ENCODE measurements around the gene SDS.

SDS gene

DNA sequence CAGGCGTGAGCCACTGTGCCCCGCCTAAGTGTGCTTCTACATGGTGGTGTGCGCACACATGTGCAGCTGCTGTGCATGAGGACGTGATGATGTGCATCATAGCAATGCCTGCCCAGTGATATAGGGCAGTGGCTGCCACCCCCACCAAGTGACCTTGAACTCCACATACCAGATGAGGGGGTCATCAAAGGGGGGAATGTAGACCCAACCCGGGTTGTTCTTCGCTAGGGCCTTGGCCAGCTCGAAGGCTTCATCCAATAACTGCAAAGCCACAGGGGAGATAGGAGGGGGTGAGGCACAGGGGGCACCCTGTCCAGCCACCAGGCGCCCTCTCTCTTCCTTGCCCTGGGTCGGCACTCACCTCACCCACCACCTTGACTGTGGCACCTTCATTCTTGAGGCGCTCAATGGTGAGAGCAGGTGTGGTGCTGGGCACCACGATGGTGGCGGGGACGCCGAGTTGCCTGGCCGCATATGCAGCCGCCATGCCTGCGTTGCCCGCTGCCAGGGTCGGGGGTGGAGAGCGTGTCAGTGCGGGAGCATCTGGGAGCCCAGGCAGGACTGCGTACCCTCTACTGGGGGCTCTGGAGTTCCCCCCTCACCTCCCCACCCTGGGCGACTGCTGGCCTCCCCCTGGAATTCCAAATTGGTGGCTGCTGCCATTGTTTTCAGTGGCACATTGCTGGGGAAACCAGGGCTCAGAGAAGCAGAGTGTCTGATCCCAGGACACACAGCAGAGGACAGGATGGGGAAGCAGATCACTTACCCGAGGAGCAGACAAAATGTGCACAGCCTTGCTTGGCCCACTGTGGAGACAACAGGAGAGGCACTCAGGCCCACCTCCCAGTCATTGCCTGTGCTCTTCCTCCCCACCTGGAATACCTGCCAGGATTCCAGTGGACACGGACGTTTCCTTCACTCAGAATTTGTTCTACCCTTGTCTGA is 5.1 kb downstream of the SDS start:
- no peak for DNase-seq (ENCODE audit: low read depth)

DNA sequence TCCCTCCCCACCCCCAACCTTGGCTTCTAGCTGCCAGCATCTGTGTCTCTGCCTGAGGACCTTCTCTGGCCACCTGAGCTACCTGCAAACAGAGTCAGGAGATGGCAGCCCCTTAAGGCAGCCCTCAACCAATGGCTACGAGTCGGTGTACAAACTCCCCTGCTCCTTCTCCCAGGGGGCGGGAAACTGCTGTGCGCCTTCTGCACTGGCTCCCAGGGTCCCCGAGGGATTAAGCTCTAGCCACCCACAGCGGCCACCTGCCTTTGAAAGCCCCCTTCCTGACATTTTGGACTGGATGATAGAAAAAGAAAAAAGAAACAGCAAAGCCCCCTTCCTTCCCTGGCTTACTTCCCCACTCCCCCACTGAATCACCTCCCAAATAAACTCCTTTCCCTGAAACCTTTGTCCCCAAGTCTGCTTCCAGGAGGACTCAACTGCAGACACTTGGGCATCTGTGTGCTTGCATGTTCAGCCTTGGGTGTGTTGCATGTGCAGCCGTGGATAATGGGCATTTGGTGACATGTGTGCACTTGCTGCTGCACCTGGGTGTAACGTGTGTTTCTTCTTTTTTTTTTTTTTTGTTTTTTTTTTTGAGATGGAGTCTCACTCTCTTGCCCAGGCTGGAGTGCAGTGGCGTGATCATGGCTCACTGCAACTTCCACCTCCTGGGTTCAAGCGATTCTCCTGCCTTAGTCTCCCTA is 6.0 kb downstream of the SDS start:
- no peak for DNase-seq (ENCODE audit: low read depth)

DNA sequence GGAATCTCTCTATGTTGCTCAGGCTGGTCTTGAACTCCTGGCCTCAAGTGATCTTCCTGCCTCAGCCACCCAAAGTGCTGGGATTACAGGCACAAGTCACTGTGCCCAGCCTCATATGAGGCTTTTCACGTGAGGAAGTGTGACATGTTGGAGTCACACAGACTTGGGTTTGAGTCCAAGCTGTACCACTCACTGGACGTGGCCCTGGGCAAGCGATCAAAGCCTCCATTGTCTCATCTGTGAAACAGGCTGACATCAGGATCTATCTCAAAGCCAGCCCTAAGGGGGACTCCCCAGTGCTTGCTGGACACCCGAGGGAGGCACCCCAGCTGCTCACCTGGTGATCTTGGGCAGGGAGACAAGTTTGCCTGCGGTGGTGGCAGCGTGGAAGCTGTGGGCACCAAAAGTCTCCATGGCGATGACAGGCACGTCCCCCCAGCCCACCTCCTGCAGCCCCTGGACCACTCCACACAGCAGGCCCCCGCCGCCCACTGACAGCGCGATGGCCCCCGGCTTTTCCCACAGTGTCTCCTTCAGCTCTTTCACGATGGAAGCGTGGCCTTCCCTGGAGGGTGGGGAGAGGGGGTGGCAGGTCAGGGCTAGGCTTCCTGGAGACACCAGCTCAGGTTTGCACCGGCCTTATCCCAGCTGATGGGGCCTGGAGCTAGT is 6.7 kb downstream of the SDS start:
- no peak for DNase-seq (ENCODE audit: low read depth)

DNA sequence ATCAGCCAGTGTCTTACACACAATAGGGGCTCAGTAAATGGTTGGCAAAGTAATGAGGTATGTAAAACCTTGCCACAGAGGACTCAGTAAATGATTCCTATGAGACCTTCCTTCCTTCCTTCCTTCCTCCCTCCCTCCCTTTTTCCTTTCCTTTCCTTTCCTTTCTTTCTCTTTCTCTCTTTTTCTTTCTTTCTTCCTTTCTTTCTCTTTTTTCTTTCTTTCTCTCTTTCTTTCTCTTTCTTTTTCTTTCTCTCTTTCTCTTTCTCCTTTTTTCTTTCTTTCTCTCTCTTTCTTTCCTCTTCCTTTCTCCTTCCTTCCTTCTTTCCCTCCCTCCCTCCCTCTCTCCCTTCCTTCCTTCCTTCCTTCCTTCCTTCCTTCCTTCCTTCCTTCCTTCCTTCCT is 7.5 kb downstream of the SDS start:
- DNase-seq (ENCODE audit: low read depth): no peak

DNA sequence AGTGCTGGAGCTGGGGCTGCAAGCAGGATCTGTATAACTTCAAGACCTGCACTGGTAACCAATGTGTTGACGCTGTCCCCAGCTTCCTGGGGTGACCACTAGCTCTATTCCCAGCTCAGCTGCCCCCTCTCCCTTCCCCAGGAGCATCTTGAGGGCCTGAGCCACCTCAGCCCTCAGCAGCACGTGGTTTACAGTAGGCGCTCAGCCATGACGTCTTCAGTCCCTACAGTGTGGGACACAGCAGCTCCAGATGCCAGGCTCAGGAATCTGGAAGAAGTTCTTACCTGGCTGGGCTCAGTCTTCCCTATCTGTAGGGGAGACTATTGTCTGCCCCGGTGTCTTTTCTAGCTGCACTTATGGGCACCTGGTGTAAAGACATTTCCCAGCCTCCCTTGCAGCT is 8.6 kb downstream of the SDS start:
- DNase-seq (ENCODE audit: low read depth): no peak

DNA sequence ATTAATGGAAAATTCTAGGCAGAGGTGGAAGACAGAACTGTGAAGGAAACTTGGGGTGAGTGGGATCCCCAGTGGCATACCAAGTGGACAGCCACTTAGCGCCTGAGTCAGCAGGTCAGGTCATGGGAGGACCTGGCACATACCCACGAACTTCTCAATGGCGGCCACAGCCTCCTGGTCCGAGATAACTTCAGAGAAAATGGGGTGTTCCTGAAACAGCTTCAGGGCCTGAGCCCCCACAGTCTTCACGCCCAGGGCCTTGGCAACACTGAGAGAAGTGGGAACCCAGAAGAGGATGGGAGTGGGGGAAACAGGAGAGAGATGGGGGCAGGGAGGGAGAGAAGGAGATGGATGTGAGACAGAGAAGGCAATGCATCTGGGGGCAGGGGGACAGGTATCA is 9.9 kb downstream of the SDS start:
- DNase-seq (ENCODE audit: low read depth): no peak

DNA sequence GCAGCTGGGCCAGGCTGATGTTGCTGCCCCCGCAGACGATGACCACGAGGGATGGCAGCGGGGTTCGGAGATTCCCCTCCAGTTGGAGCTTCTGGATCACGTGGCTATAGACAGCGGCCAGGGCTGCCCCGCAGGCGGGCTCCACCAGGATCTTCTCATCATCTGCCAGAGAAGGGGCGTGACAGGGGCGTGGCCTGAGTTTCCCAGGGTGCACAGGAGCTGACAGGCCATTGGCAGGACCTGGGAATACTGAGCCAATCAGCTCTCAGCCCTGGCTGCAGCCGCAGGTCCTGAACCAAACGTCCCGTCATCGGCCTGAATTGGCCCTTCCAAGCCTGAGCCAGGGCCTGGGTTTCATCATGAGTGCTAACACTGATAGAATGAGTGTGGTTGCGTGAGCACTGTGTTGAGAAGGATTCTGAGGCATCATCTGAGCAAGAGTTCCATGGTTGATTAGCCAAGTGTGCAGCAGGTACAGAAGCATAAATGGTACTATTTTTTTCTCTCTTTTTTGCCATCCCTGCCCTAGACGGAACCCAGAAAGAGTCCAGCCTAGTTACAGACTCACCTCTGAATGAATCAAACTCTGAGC is 10.6 kb downstream of the SDS start:
- no peak for DNase-seq (ENCODE audit: low read depth)

DNA sequence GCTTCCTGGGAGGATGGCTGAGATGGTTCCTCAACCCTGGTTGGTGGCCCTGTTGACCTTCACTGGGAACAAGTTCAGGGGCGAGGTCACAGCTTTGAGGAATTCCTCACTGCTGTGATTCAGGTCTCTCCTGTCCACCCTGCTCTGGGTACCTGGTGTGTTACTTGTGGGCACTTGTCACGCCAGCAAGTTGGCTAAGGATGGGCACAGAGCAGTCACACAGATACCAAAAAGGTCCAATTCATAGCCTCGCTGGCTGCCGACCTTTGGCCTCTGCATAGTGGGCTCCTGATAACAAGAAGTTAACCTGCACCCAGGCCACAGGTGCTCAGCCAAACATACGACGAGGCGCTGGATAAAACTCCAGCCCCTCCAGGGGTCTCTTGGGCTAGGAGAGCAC is 11.2 kb downstream of the SDS start:
- no peak for DNase-seq (ENCODE audit: low read depth)

DNA sequence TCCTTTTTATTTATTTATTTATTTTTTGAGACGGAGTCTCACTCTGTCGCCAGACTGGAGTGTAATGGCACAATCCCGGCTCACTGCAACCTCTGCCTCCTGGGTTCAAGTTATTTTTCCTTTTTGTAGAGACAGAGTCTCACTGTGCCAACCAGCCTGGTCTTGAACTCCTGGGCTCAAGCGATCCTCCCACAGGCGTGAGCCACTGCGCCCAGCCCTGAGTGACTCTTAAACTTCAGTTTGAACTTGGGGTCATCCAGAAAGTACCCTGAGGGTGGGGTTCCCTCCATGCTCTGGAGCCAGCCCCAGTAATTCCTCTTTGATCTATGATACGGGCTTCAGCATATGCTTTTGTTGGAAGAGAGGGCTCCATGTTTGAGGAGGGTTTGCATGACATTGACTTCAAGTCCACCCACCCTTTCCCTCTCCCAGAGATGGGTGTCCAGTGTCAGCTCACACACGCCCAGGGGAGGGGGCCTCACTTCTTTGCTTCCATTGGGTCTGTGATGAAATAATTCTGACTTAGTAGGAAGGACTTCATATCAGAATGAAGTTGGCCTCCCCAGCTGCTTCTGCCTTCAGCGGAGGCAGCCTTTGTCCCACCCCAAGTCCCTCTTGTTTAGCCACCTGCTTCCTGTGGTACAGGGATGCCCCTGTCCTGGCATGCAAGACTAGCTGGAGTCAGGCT is 11.9 kb downstream of the SDS start:
- DNase-seq (ENCODE audit: low read depth): no peak

DNA sequence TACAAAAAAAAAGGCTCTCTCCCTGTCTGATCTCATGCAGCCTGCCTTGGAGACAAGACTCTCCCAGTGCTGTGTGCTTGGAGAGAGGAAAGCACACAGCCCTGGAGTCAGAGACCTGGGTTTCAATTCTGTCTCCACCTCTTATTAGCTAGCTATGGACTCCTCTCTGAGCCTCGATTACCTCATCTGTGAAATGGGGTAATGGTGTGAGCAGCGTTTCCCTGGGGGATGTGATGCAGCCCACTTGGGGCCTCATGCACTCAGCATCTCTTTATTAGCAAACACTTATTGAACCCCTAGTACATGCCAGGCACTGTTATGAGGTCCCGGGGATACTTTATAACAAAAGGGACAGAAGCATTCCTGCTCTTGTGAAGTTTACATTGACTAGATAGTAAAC is 12.5 kb downstream of the SDS start:
- DNase-seq (ENCODE audit: low read depth): no peak

DNA sequence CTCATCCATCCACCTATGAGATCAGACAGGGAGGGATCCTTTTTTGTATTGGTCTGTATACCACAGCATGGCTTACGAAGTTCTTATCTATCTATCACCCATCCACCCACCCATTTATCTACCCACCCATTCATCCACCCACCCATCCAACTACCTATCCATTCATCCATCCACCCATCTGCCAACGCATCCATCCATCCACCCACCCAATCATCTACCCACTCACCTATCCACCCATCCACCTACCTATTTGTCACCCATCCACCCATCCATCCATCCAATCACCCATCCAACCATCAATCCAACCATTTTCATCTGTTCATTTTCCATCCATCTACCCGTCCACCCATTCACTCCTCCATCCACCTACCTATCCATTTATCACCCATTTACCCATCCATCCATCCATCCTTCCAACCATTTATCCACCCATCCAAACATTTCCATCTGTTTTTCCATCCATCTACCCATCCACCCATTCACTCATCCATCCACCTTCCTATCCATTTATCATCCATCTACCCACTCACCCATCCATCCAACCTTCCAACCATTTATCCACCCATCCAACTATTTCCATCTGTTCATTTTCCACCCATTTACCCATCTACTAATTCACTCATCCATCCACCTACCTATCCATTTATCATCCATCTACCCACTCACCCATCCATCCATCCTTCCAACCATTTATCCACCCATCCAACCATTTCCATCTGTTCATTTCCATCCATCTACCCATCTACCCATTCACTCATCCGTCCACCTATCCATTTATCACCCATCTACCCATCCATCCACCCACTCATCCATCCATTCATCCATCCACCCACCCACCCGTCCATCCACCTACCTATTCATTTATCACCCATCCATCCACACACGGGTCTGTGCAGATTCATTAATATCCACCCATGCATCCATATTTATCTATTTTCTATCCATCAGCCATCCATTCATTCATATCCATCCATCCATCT is 13.3 kb downstream of the SDS start:
- no peak for DNase-seq (ENCODE audit: low read depth)

DNA sequence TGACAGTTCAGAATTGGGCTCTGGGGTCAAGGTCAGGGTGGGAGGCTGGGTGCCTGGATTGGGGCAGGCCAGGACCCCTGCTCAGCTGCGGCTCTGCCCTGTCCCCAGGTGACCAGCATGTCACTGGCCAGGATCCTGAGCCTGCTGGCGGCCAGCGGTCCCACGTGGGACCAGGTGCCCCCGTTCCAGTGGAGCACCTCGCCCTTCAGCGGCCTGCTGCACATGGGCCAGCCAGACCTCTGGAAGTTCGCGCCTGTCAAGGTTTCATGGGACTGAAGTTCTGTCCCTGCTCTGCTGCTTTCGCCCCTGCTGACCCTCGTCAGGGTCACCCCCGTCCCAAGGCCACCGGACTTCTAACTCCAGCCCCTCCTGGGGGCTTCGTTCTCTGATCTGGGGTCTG is 15.3 kb downstream of the SDS start:
- no peak for DNase-seq (ENCODE audit: low read depth)

DNA sequence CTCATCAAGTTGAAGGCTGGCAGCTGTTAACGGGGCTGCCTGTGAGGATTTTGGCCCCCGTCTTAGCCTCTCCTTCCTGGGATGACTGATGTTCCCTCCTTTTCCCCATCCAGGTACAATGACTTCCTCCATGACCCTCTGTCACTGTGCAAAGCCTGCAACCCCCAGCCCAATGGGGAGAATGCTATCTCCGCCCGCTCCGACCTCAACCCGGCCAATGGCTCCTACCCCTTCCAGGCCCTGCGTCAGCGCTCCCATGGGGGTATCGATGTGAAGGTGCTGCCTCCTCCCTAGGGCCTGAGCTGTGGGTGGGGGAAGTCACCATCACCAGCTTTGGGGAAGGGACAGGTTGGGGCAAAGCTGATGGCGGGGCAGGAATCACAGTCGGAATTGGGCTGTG is 16.1 kb downstream of the SDS start:
- no peak for DNase-seq (ENCODE audit: low read depth)

DNA sequence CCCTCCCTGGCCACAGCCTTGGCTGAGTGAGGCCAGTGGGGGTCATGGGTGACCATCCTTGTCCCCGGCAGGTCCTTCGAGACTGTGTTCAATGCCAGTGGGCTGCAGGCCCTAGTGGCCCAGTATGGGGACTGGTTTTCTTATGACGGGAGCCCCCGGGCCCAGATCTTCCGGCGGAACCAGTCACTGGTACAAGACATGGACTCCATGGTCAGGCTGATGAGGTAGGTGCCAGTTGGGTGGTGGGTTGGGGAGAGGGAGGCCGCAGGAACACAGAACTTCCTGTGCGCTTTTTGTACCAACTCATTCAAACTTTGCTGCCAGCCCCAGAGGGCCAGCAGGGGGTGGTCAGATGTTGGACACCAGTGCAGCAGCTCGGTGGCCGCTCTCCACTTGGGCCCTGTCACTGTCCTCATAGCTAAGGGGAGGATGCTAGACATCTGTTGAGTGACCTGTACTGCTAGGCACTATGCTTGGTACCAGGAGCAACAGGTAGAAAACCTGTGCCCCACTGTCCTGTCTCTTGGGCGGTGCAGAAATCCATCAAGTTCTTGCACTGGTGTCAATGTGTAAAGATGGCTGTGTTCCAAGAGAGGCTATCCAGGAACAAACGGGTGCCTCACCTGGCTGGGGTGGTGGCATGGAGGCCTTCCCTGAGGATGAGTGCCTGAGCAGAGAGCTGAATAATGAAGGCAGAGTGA is 16.7 kb downstream of the SDS start:
- DNase-seq (ENCODE audit: low read depth): no peak

DNA sequence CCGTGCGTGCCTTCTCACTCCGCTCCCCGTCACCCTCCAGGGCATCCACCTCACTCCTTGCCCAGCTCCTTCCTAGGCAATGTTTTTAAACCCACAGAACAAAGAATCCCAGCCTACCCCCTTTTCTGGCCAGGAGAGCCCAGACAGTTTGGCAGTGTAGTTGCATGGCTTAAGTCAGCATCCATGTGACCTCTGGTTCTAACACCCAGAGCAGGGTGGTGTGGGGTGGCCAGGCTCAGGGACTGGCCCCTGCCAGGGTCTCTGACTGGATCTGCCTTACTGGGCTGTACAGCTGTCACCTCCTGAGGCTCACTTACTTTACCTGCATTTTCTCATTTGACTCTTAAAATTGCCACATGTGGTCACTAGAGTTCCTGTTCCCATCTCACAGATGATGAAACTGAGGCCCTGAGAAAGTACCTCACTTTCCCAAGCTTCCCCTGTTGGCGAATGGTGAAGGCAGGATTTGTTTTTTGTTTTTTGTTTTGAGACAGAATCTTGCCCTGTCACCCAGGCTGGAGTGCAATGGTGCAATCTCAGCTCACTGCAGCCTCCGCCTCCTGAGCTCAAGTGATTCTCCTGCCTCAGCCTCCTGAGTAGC is 18.3 kb downstream of the SDS start:
- no peak for DNase-seq (ENCODE audit: low read depth)

DNA sequence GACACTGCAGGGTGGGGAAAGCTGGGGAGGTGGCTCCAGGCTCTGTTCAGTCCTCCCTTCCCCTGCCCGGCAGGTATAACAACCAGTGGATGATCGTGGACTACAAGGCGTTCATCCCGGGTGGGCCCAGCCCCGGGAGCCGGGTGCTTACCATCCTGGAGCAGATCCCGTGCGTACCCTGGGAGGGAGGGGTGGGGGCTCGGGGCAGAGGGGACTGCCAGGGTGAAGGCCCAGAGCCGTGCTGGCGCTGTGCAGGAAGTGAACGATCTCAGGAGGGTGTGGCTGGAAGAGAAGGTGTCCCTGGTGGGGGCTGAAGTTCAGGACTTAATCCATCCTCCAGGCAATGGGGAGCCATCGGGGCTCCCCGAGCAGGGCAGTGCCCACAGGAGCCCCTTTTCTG is 18.9 kb downstream of the SDS start:
- no peak for DNase-seq (ENCODE audit: low read depth)

DNA sequence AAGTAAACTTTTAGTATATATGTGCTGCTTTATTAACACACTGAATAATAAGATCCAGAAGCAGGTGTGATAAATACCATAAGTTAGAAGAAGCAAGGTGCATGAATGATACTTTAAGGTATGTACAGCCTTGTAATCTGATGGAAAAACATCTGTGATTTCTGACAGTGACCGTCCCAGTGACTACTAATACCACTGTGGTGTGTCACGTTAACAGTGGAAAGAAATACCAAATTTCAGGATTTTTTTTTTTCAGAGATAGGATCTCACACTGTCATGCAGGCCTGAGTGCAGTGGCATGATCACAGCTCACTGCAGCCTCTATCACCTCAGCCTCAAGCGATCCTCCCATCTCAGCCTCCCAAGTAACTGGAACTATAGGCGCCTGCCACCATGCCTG is 21.5 kb downstream of the SDS start:
- DNase-seq (ENCODE audit: low read depth): no peak

DNA sequence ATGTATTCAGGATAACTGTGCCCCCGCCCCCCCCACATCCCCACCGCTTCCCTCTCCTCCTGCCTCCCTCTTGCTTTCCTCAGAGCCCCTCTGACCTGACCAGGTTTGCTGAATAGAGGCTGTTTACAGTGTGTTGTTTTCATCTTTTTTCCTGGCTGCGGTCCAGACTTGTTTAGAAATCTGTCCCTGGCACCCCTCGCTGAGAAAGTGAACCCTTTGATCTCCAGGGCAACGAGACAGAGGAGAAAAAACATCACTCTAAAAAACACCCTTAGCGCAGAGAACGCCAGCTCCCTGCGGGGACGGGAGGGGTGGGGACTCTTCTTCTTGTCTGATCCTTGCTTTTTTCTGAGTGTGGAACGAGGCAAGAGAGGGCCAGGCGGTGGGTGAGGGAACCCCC is 22.5 kb downstream of the SDS start:
- no peak for DNase-seq (ENCODE audit: low read depth)

DNA sequence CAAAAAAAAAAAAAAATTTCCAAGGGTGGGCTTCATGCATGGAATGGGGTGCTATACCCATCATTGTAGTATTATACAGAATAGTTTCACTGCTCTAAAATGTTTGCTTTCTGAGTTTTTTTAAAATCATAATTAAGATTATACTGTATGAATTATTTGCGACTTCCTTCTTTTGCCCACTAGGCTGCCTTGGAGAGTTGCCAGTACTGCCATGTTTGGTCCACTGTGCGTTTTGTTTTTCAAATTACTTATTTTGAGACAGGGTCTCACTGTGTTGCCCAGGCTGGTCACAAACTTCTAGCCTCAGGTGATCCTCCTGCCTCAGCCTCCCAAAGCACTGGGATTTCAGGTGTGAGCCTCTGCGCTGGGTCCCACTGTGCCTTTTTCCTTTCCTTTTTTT is 25.4 kb downstream of the SDS start:
- DNase-seq (ENCODE audit: low read depth): no peak
